Measurements from ENCODE around the gene METTL5. TPM values are rescaled to one million over a fixed set of nuclear protein-coding genes. Genes with fewer than 3 reads are reported as not detected.
"Not testable (repeated sequence)": the region's sequence is repeated elsewhere in the genome, so short reads cannot be mapped to it uniquely, and the experiment has no call there.

METTL5 gene
- total RNA-seq, 1 donor: 39.8 TPM

- TF ChIP-seq, protein P1, sequence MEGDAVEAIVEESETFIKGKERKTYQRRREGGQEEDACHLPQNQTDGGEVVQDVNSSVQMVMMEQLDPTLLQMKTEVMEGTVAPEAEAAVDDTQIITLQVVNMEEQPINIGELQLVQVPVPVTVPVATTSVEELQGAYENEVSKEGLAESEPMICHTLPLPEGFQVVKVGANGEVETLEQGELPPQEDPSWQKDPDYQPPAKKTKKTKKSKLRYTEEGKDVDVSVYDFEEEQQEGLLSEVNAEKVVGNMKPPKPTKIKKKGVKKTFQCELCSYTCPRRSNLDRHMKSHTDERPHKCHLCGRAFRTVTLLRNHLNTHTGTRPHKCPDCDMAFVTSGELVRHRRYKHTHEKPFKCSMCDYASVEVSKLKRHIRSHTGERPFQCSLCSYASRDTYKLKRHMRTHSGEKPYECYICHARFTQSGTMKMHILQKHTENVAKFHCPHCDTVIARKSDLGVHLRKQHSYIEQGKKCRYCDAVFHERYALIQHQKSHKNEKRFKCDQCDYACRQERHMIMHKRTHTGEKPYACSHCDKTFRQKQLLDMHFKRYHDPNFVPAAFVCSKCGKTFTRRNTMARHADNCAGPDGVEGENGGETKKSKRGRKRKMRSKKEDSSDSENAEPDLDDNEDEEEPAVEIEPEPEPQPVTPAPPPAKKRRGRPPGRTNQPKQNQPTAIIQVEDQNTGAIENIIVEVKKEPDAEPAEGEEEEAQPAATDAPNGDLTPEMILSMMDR (IDR thresholded peaks at IDR 0.05; ENCODE audit: extremely low read depth, low read depth, low read length): no peak
- H3K79me2 ChIP-seq (ENCODE audit: insufficient read depth, low read length): peaks cover 29% of the 10 kb centered on the region
Measured at GRCh38 chr2:169818241-169818640, 6.5 kb downstream of the METTL5 start.

DNA sequence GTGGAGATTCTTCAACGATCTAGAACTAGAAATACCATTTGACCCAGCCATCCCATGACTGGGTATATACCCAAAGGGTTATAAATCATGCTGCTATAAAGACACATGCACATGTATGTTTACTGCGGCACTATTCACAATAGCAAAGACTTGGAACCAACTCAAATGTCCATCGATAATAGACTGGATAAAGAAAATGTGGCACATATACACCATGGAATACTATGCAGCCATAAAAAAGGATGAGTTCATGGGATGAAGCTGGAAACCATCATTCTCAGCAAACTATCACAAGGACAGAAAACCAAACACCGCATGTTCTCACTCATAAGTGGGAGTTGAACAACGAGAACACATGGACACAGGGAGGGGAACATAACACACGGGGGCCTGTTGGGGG, 7.3 kb downstream of the METTL5 start:
- not testable (repeated sequence) for H3K27ac ChIP-seq (ENCODE audit: low read depth, low read length); H3K4me2 ChIP-seq (ENCODE audit: insufficient read depth, low read length); H3K4me3 ChIP-seq (ENCODE audit: insufficient read depth, low read length); H2AFZ ChIP-seq (ENCODE audit: low read length); DNase-seq (ENCODE audit: insufficient read length, low spot score, missing footprints); H3K27me3 ChIP-seq (ENCODE audit: insufficient read depth, low read length); H4K20me1 ChIP-seq (ENCODE audit: insufficient read depth, low read length); H3K9me3 ChIP-seq (ENCODE audit: low read depth, low read length)
- Histone ChIP-seq H3K79me2 (ENCODE audit: insufficient read depth, low read length) (peaks cover 25% of the 10 kb centered on the region), H3K4me1 (ENCODE audit: insufficient read depth, low read length) (peaks cover 35% of the 10 kb centered on the region), H3K36me3 (ENCODE audit: insufficient read depth, low read length) (peaks cover 32% of the 10 kb centered on the region)

More at GRCh38 chr2:169818241-169818640, 6.5 kb downstream of the METTL5 start:
- no peak overlapping the region for H2AFZ ChIP-seq (ENCODE audit: low read length)
- H3K4me3 ChIP-seq (ENCODE audit: insufficient read depth, low read length): no peak overlapping the region
- H4K20me1 ChIP-seq (ENCODE audit: insufficient read depth, low read length): no peaks in the 10 kb centered on the region
- no peaks in the 10 kb centered on the region for H3K27me3 ChIP-seq (ENCODE audit: insufficient read depth, low read length)
- H3K4me2 ChIP-seq (ENCODE audit: insufficient read depth, low read length): no peak overlapping the region
- peaks cover 43% of the 10 kb centered on the region for H3K4me1 ChIP-seq (ENCODE audit: insufficient read depth, low read length)
- no peak for DNase-seq (ENCODE audit: insufficient read length, low spot score, missing footprints)
- H3K36me3 ChIP-seq (ENCODE audit: insufficient read depth, low read length): peaks cover 32% of the 10 kb centered on the region
- no peaks in the 10 kb centered on the region for H3K9me3 ChIP-seq (ENCODE audit: low read depth, low read length)
- H3K27ac ChIP-seq (ENCODE audit: low read depth, low read length): peak overlapping the region; percentile 49

GRCh38 chr2:169816961-169817360, 7.7 kb downstream of the METTL5 start:
- DNase-seq (ENCODE audit: insufficient read length, low spot score, missing footprints); H4K20me1 ChIP-seq (ENCODE audit: insufficient read depth, low read length); H3K4me3 ChIP-seq (ENCODE audit: insufficient read depth, low read length); H3K9me3 ChIP-seq (ENCODE audit: low read depth, low read length); H3K4me2 ChIP-seq (ENCODE audit: insufficient read depth, low read length); H2AFZ ChIP-seq (ENCODE audit: low read length); H3K27me3 ChIP-seq (ENCODE audit: insufficient read depth, low read length); H3K27ac ChIP-seq (ENCODE audit: low read depth, low read length): not testable (repeated sequence)
- Histone ChIP-seq H3K79me2 (ENCODE audit: insufficient read depth, low read length) (peaks cover 25% of the 10 kb centered on the region), H3K36me3 (ENCODE audit: insufficient read depth, low read length) (peaks cover 35% of the 10 kb centered on the region), H3K4me1 (ENCODE audit: insufficient read depth, low read length) (peaks cover 31% of the 10 kb centered on the region)

DNA sequence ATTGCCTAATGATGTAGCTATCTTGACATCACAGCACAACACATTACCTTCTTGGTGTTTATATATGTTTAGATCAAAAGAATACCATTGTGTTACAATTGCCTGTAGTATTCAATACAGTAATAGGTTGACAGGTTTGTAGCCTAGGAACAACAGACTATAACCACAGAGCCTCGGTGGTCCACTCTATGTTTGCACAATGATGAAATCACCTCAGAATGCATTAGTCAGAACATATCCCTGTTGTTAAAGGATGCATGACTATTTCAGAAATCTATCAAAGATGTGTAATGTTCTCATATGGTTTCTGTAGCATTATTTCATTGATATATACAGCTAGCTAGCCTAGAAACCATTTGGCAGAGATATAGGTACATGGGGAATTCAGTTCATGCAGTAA, 8.9 kb downstream of the METTL5 start:
- Histone ChIP-seq H3K36me3 (ENCODE audit: insufficient read depth, low read length) (peaks cover 44% of the 10 kb centered on the region), H3K9me3 (ENCODE audit: low read depth, low read length) (no peaks in the 10 kb centered on the region), H3K79me2 (ENCODE audit: insufficient read depth, low read length) (peaks cover 21% of the 10 kb centered on the region), H4K20me1 (ENCODE audit: insufficient read depth, low read length) (no peaks in the 10 kb centered on the region), H3K4me1 (ENCODE audit: insufficient read depth, low read length) (peaks cover 27% of the 10 kb centered on the region), H3K27me3 (ENCODE audit: insufficient read depth, low read length) (no peaks in the 10 kb centered on the region), H2AFZ (ENCODE audit: low read length) (no peak overlapping the region), H3K4me3 (ENCODE audit: insufficient read depth, low read length) (no peak overlapping the region), H3K27ac (ENCODE audit: low read depth, low read length) (peak overlapping the region; percentile 44), H3K4me2 (ENCODE audit: insufficient read depth, low read length) (no peak overlapping the region)
- DNase-seq (ENCODE audit: insufficient read length, low spot score, missing footprints): no peak
- TF ChIP-seq, protein P1 (IDR thresholded peaks at IDR 0.05; ENCODE audit: extremely low read depth, low read depth, low read length): no peak

DNA sequence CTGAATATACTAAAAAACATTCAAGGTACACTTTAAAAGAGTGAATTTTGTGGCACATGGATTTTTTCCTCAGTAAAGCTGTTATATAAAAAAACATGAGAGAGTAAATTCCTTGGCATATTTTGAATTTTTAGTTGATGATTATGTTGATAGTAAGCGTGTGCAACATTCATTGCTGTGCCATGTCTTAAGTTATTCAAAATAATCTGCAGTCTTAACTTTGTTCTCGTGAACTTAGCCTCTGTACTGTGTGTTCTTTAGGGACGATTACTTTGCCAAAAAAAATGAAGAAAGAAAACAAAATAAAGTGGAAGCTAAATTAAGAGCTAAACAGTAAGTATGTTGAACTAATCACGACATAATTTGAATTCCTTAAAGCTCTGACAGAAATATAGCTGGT, 16.5 kb downstream of the METTL5 start:
- peak; percentile 43 for DNase-seq (ENCODE audit: insufficient read length, low spot score, missing footprints)
- Histone ChIP-seq H3K4me1 (ENCODE audit: insufficient read depth, low read length) (peaks cover 24% of the 10 kb centered on the region), H3K79me2 (ENCODE audit: insufficient read depth, low read length) (peaks cover 21% of the 10 kb centered on the region), H3K27ac (ENCODE audit: low read depth, low read length) (peak overlapping the region; percentile 30), H3K36me3 (ENCODE audit: insufficient read depth, low read length) (peaks cover 57% of the 10 kb centered on the region), H2AFZ (ENCODE audit: low read length) (no peak overlapping the region), H3K9me3 (ENCODE audit: low read depth, low read length) (no peaks in the 10 kb centered on the region), H4K20me1 (ENCODE audit: insufficient read depth, low read length) (no peaks in the 10 kb centered on the region), H3K4me3 (ENCODE audit: insufficient read depth, low read length) (no peak overlapping the region), H3K27me3 (ENCODE audit: insufficient read depth, low read length) (no peaks in the 10 kb centered on the region), H3K4me2 (ENCODE audit: insufficient read depth, low read length) (peak overlapping the region; percentile 16)
- TF ChIP-seq, protein P1 (IDR thresholded peaks at IDR 0.05; ENCODE audit: extremely low read depth, low read depth, low read length): no peak
